H9 (cell line): Measurements from ENCODE around the gene TM9SF4. TPM values are rescaled to one million over a fixed set of nuclear protein-coding genes. Genes with fewer than 3 reads are reported as not detected.

Experiments
- DNase-seq: peaks from one replicate; pipeline ENCODE4 v3.0.0-alpha.2; 2017
- H2AFZ ChIP-seq: one replicate; pipeline ENCODE4 v1.6.1; 2013; ENCODE audit warnings: mild to moderate bottlenecking, low read length, control low read depth, moderate library complexity
- H2AK5ac ChIP-seq: 2 replicates; pipeline ENCODE4 v1.6.1; 2013; ENCODE audit warnings: low read length, control low read depth, mixed read lengths; ENCODE audit not compliant: insufficient read length
- H2BK120ac ChIP-seq: one replicate; pipeline ENCODE4 v1.6.1; 2013; ENCODE audit warnings: low read depth, mild to moderate bottlenecking, low read length, control low read depth, inconsistent platforms; ENCODE audit not compliant: poor library complexity, severe bottlenecking
- H2BK12ac ChIP-seq: 2 replicates; pipeline ENCODE4 v1.6.1; 2013; ENCODE audit warnings: low read length, control low read depth, mixed read lengths, low read depth; ENCODE audit not compliant: insufficient read length
- H2BK15ac ChIP-seq: 2 replicates; pipeline ENCODE4 v1.6.1; 2013; ENCODE audit warnings: low read depth, low read length, control low read depth
- H2BK20ac ChIP-seq: one replicate; pipeline ENCODE4 v1.6.1; 2013; ENCODE audit warnings: low read depth, mild to moderate bottlenecking, low read length, control low read depth, inconsistent platforms; ENCODE audit not compliant: poor library complexity, severe bottlenecking
- H2BK5ac ChIP-seq: 2 replicates; pipeline ENCODE4 v1.6.1; 2013; ENCODE audit warnings: low read length, control low read depth, mixed read lengths; ENCODE audit not compliant: insufficient read length
- H3K14ac ChIP-seq: 2 replicates; pipeline ENCODE4 v1.6.1; 2013; ENCODE audit warnings: low read length, control low read depth; ENCODE audit not compliant: insufficient read depth
- H3K18ac ChIP-seq: 2 replicates; pipeline ENCODE4 v1.6.1; 2013; ENCODE audit warnings: low read depth, mild to moderate bottlenecking, mixed read lengths, low read length, control low read depth; ENCODE audit not compliant: insufficient read length
- H3K23ac ChIP-seq: 2 replicates; pipeline ENCODE4 v1.6.1; 2013; ENCODE audit warnings: low read length, control low read depth, mixed read lengths, low read depth; ENCODE audit not compliant: insufficient read length
- H3K23me2 ChIP-seq: 2 replicates; pipeline ENCODE4 v1.6.1; 2013; ENCODE audit warnings: low read depth, mild to moderate bottlenecking, mixed read lengths, low read length, control low read depth; ENCODE audit not compliant: insufficient read length, poor library complexity, severe bottlenecking
- H3K27ac ChIP-seq: 2 replicates; pipeline ENCODE4 v1.5.1; 2013; ENCODE audit warnings: low read length, control low read depth, mixed read lengths, low read depth; ENCODE audit not compliant: insufficient read length
- H3K27me3 ChIP-seq: 2 replicates; pipeline ENCODE4 v1.6.1; 2013; ENCODE audit warnings: low read length, control low read depth, inconsistent platforms; ENCODE audit not compliant: insufficient read depth
- H3K4ac ChIP-seq: 2 replicates; pipeline ENCODE4 v1.6.1; 2013; ENCODE audit warnings: low read depth, mild to moderate bottlenecking, control low read depth, inconsistent platforms, low read length, moderate library complexity
- H3K4me1 ChIP-seq: 2 replicates; pipeline ENCODE4 v1.6.1; 2013; ENCODE audit warnings: low read length, control low read depth, inconsistent platforms; ENCODE audit not compliant: insufficient read depth
- H3K4me2 ChIP-seq: 2 replicates; pipeline ENCODE4 v1.6.1; 2013; ENCODE audit warnings: low read length, control low read depth, mixed read lengths; ENCODE audit not compliant: insufficient read length, insufficient read depth
- H3K56ac ChIP-seq: 2 replicates; pipeline ENCODE4 v1.6.1; 2013; ENCODE audit warnings: low read depth, mild to moderate bottlenecking, mixed read lengths, low read length, control low read depth; ENCODE audit not compliant: insufficient read length
- H3K79me1 ChIP-seq: 2 replicates; pipeline ENCODE4 v1.6.1; 2013; ENCODE audit warnings: low read depth, mild to moderate bottlenecking, moderate library complexity, low read length, control low read depth, inconsistent platforms; ENCODE audit not compliant: insufficient read depth, poor library complexity, severe bottlenecking
- H3K79me2 ChIP-seq: 2 replicates; pipeline ENCODE4 v1.6.1; 2013; ENCODE audit warnings: low read length, control low read depth, inconsistent platforms; ENCODE audit not compliant: insufficient read depth
- H3K9ac ChIP-seq: 2 replicates; pipeline ENCODE4 v1.6.1; 2013; ENCODE audit warnings: low read length, control low read depth, mixed read lengths; ENCODE audit not compliant: insufficient read length; ENCODE audit errors: extremely low read depth
- H3K9me3 ChIP-seq: one replicate; pipeline ENCODE4 v1.6.1; 2013; ENCODE audit warnings: low read depth, low read length, inconsistent platforms; ENCODE audit not compliant: control insufficient read depth
- H3T11ph ChIP-seq: one replicate; pipeline ENCODE4 v1.6.1; 2013; ENCODE audit warnings: mild to moderate bottlenecking, low read length, control low read depth, inconsistent platforms
- H4K20me1 ChIP-seq: one replicate; pipeline ENCODE4 v1.6.1; 2013; ENCODE audit not compliant: control insufficient read depth, insufficient read length, insufficient read depth
- H4K5ac ChIP-seq: 2 replicates; pipeline ENCODE4 v1.6.1; 2013; ENCODE audit warnings: low read depth, mild to moderate bottlenecking, mixed read lengths, low read length, control low read depth; ENCODE audit not compliant: insufficient read length
- H4K8ac ChIP-seq: replicated peaks from 2 replicates; pipeline ENCODE4 v1.6.1; 2013; ENCODE audit warnings: low read length, control low read depth, mixed read lengths, low read depth; ENCODE audit not compliant: insufficient read length
- H4K91ac ChIP-seq: 2 replicates; pipeline ENCODE4 v1.6.1; 2013; ENCODE audit warnings: low read depth, mild to moderate bottlenecking, moderate library complexity, mixed read lengths, low read length, control low read depth; ENCODE audit not compliant: insufficient read length
- H3K27ac Mint-ChIP-seq, 3 experiments: 2 replicates in 2 of 3; 3 replicates in 1 of 3; pipeline ENCODE4 v1.8.0; 2020 to 2021; ENCODE audit warnings: mixed read lengths in 3 of 3, mild to moderate bottlenecking in 1 of 3, moderate library complexity in 1 of 3
- H3K27me3 Mint-ChIP-seq: 2 replicates; pipeline ENCODE4 v1.8.0; 2021; ENCODE audit warnings: low read depth, mild to moderate bottlenecking, moderate library complexity, mixed read lengths
- H3K36me3 Mint-ChIP-seq, 3 experiments: 2 replicates in 2 of 3; 3 replicates in 1 of 3; pipeline ENCODE4 v1.8.0; 2020 to 2021; ENCODE audit warnings: low read depth in 3 of 3, mixed read lengths in 3 of 3; ENCODE audit not compliant: insufficient read depth in 1 of 3
- H3K4me1 Mint-ChIP-seq, 2 experiments: 2 replicates each; pipeline ENCODE4 v1.8.0; 2020; ENCODE audit warnings: mixed read lengths in 2 of 2
- H3K4me3 Mint-ChIP-seq, 2 experiments: 2 replicates in 1 of 2; 3 replicates in 1 of 2; pipeline ENCODE4 v1.8.0; 2020 to 2021; ENCODE audit warnings: mild to moderate bottlenecking in 2 of 2, mixed read lengths in 2 of 2, moderate library complexity in 1 of 2
- H3K9me3 Mint-ChIP-seq, 2 experiments: 2 replicates in 1 of 2; 3 replicates in 1 of 2; pipeline ENCODE4 v1.8.0; 2020; ENCODE audit warnings: mild to moderate bottlenecking in 2 of 2, mixed read lengths in 2 of 2, moderate library complexity in 1 of 2
- WGBS: extraction: QIAGEN DNeasy Blood & Tissue Kit; methylation state at CpG from one replicate; pipeline ENCODE4 v1.1.7; 2013; ENCODE audit warnings: missing lambda C conversion rate, low lambda C conversion rate, mixed read lengths; ENCODE audit not compliant: insufficient read length; ENCODE audit errors: extremely low coverage; 5-methylcytosine and 5-hydroxymethylcytosine counted together
- total RNA-seq: library from RNA; stranded (reverse); gene quantifications from 2 replicates; pipeline ENCODE4 v1.2.1, GENCODE V29; 2021
- TF ChIP-seq, protein P1 (sequence below): fragments of 200-600 bp; sonication (generic); conservative IDR thresholded peaks from 3 replicates; pipeline ENCODE4 v1.8.0; 2021; ENCODE audit warnings: antibody characterized with exemption, mild to moderate bottlenecking

The TM9SF4 gene
- total RNA-seq, 1 experiment from 2014 or later, result 62.3 TPM

DNA sequence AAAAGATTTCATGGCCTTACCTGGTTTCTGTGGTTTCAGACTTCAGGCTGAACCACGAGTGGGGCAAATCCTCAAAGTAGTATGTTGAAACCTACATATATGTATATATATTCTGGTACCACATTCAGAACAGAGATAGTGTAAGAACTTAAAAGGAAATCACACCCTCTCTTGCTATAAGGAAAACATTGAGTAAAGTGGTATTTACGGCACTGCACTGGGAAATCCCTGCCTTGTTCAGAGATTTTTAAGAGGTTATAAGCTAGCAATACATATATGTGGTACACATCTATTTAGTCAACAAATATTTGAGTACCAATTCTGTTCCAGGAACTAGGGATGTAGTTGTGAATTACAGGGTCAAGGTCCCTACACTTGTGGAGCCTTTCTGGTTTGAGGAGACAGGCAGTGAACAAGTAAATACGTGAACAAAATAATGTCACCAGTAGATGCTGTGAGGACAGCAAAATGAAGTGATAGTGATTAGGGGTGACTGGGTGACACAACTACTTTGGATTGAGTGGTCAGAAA, 1.7 kb downstream of the TM9SF4 start:
- H2AK5ac ChIP-seq, result no peak overlapping the region
- no peak overlapping the region for H2BK20ac ChIP-seq
- H4K5ac ChIP-seq, result no peak overlapping the region
- no peak overlapping the region for H4K91ac ChIP-seq
- H3K23me2 ChIP-seq, result peaks cover 6% of the 10 kb centered on the region
- no peak overlapping the region for H4K8ac ChIP-seq
- peaks cover 18 to 19% of the 10 kb centered on the region in 2 experiments for H3K4me1 Mint-ChIP-seq
- WGBS, result no CpG with 5 or more reads among the region's 3 CpGs
- no peak overlapping the region for H2BK120ac ChIP-seq
- H3K27ac ChIP-seq, result no peak overlapping the region
- peaks cover 0 to 13% (median 6%) of the 10 kb centered on the region in 3 experiments; a peak in 5 of 7 replicates for H3K36me3 Mint-ChIP-seq
- no peak for DNase-seq
- H3K23ac ChIP-seq, result no peak overlapping the region
- H3K56ac ChIP-seq, result no peak overlapping the region
- H3K79me1 ChIP-seq, result no peaks in the 10 kb centered on the region
- H3K4me2 ChIP-seq, result no peak overlapping the region
- H3K4ac ChIP-seq, result no peak overlapping the region
- no peak overlapping the region for H2AFZ ChIP-seq
- H2BK15ac ChIP-seq, result no peak overlapping the region
- no peak overlapping the region for H3K9ac ChIP-seq
- H2BK12ac ChIP-seq, result no peak overlapping the region
- H3K14ac ChIP-seq, result no peak overlapping the region
- no peak overlapping the region for H3T11ph ChIP-seq
- peak overlapping the region; percentile 99; a peak in 4 of 5 replicates for H3K4me3 Mint-ChIP-seq
- no peak overlapping the region for H3K18ac ChIP-seq
- peak overlapping the region in 1 of 3 experiments; percentile 27; a peak in 1 of 7 replicates for H3K27ac Mint-ChIP-seq
- TF ChIP-seq, protein P1, sequence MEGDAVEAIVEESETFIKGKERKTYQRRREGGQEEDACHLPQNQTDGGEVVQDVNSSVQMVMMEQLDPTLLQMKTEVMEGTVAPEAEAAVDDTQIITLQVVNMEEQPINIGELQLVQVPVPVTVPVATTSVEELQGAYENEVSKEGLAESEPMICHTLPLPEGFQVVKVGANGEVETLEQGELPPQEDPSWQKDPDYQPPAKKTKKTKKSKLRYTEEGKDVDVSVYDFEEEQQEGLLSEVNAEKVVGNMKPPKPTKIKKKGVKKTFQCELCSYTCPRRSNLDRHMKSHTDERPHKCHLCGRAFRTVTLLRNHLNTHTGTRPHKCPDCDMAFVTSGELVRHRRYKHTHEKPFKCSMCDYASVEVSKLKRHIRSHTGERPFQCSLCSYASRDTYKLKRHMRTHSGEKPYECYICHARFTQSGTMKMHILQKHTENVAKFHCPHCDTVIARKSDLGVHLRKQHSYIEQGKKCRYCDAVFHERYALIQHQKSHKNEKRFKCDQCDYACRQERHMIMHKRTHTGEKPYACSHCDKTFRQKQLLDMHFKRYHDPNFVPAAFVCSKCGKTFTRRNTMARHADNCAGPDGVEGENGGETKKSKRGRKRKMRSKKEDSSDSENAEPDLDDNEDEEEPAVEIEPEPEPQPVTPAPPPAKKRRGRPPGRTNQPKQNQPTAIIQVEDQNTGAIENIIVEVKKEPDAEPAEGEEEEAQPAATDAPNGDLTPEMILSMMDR, result no peak
- H2BK5ac ChIP-seq, result no peak overlapping the region
- no peaks in the 10 kb centered on the region for H3K27me3 ChIP-seq
- peaks cover 6% of the 10 kb centered on the region; the same call in 1 of the 2 replicates for H3K79me2 ChIP-seq
- no peaks in the 10 kb centered on the region for H4K20me1 ChIP-seq
- 0 out of 2 replicates have a peak, but pooled peaks cover 3% of the 10 kb centered on the region for H3K4me1 ChIP-seq
- H3K27me3 Mint-ChIP-seq, result no peaks in the 10 kb centered on the region; the same call in 1 of the 2 replicates
- H3K9me3 ChIP-seq, result no peaks in the 10 kb centered on the region
- H3K9me3 Mint-ChIP-seq, result no peaks in the 10 kb centered on the region
